SJSA1 (cell line): ENCODE measurements around the gene HSPB9. TPM values are rescaled to one million over a fixed set of nuclear protein-coding genes. Genes with fewer than 3 reads are reported as not detected.

Experiments
- DNase-seq, 2 experiments: peaks; one replicate each; pipeline ENCODE4 v3.0.0-alpha.2; 2015 to 2020; ENCODE audit warnings: low spot score in 2 of 2, low read depth in 1 of 2
- H3K27ac ChIP-seq: fragments of 250-450 bp; sonication (Bioruptor Pico); 2 replicates; pipeline ENCODE4 v1.5.1; 2020; ENCODE audit warnings: mild to moderate bottlenecking, moderate library complexity
- H3K27me3 ChIP-seq: fragments of 250-450 bp; sonication (Bioruptor Pico); replicated peaks from 2 replicates; pipeline ENCODE4 v1.5.1; 2020; ENCODE audit warnings: mild to moderate bottlenecking, moderate library complexity
- H3K36me3 ChIP-seq: fragments of 250-450 bp; sonication (Bioruptor Pico); 2 replicates; pipeline ENCODE4 v1.5.1; 2020; ENCODE audit warnings: mild to moderate bottlenecking
- H3K4me1 ChIP-seq: fragments of 250-450 bp; sonication (Bioruptor Pico); replicated peaks from 2 replicates; pipeline ENCODE4 v1.6.1; 2021; ENCODE audit warnings: mild to moderate bottlenecking
- H3K4me3 ChIP-seq: fragments of 250-450 bp; sonication (Bioruptor Pico); 2 replicates; pipeline ENCODE4 v1.5.1; 2020; ENCODE audit warnings: mild to moderate bottlenecking
- H3K9me3 ChIP-seq: fragments of 250-450 bp; sonication (Bioruptor Pico); replicated peaks from 2 replicates; pipeline ENCODE4 v1.5.1; 2020; ENCODE audit warnings: mild to moderate bottlenecking
- total RNA-seq: library from RNA; depleted of rRNA; stranded (reverse); fragments of >200 nt; shearing (Covaris generic); gene quantifications from 2 replicates; pipeline ENCODE4 v1.2.3, GENCODE V29; 2014; rRNA removed

The HSPB9 gene
- total RNA-seq, 1 experiment from 2014 or later = not detected

DNA sequence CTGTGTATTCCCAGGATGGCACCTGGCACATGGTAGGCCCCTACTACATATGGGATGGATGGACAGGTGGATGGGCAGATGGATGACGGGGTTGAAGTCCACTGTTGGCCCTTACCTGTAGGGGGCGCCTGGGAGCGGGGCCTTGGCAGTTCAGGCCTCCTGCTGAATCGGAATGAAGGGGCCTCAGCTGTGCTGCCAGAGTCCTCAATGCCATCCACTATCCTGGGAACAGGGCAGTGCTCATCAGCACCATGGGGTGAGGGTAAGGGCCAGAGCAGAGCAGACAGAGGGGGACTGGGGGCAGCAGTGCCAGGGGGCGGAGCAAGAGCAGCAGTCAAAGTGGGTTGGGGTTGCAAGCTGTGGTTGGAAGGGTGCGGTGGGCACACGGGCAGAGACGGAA is 40.5 kb downstream of the HSPB9 start:
- H3K36me3 ChIP-seq = no peaks in the 10 kb centered on the region
- no peak overlapping the region for H3K4me3 ChIP-seq
- no peaks in the 10 kb centered on the region for H3K9me3 ChIP-seq
- no peaks in the 10 kb centered on the region for H3K4me1 ChIP-seq
- no peak overlapping the region for H3K27ac ChIP-seq
- H3K27me3 ChIP-seq = no peaks in the 10 kb centered on the region
- no peak for DNase-seq

DNA sequence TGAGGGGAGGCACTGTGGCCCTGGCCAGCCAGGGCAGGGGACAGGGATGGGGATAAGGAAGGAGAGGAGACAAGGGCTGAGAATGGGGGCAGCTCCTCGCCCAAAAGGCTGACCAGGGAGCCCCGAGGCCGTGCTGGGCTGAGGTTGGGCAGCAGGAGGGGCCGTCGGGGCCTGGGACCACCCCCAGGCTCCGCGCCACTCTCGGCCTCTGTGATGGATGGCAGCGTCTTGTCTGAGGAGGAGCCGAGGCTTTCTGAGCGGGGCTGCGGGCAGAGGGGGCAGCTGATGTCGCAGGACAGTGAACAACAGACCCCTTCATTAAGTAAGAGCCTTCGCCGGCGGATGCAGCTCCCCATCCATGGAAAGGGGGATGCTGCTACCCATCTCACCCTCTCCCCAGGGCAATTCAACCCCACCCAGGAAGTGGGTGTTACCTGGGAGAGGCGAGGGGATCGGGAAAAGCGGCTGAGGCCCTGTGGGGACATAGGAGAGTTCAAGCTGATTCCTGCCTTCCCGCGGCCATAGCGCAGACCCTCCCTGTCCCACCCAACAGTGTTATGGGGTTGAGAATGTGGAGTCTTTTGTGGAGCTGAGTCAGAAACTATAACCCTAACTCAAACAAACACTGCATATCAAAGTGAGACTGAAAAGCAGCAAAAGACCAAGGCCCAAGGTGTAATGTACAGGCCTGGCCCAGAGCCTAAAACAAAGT is 41.2 kb downstream of the HSPB9 start:
- no peak overlapping the region for H3K27ac ChIP-seq
- H3K9me3 ChIP-seq = no peaks in the 10 kb centered on the region
- DNase-seq = no peak
- no peak overlapping the region for H3K4me3 ChIP-seq
- H3K36me3 ChIP-seq = no peaks in the 10 kb centered on the region
- H3K27me3 ChIP-seq = no peaks in the 10 kb centered on the region
- no peaks in the 10 kb centered on the region for H3K4me1 ChIP-seq

DNA sequence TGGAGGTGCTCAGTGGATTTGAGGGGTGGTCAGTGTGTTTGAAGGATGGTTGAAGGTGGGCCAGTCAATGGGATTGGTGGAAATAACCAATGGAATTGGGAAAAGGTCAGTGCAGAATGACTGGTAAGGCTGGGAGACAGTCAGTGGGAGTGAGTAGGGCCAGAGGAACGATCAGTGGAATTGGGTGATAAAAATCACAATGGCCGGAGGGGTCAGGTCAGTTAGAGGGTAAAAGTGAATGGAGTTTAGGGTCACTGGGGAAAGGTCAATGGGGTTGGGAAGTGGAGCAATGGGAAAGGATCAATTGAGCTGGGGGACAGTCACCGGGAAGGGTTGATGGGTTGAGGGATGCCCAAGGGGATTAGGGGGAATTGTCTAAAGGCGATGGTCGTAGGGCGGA is 43.1 kb downstream of the HSPB9 start:
- Histone ChIP-seq H3K9me3 (no peaks in the 10 kb centered on the region), H3K4me1 (no peaks in the 10 kb centered on the region), H3K36me3 (no peaks in the 10 kb centered on the region), H3K4me3 (no peak overlapping the region), H3K27me3 (peaks cover 6% of the 10 kb centered on the region; the same call in 1 of the 2 replicates), H3K27ac (no peak overlapping the region)
- no peak for DNase-seq

DNA sequence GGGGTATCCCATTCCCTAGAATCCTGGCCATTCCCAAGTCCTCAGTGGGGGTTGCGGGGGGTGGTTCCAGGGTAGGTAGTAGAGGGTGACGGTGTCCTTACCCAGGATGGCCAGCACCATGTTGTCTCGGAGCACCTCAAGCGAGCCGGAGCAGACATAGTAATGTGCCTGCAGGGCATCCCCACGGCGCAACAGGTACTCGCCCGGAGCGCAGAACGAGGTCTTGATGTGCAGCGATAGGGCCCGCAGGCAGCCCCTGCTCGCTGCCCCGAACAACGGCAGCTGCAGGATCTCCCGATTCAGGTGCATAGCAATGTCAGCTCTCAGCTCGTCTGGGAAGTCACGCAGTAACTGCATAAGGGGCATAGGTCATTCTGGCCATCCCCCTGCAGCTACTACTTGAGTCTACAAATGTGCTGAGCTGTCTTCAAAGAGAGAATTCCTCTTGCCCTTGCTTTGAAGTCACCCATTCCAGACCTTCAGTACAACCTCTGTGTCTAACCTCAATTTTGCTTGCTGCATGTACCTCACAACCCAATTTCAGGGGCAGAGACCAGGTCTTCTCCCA is 43.7 kb downstream of the HSPB9 start:
- Histone ChIP-seq H3K4me1 (no peaks in the 10 kb centered on the region), H3K9me3 (no peaks in the 10 kb centered on the region), H3K27me3 (peaks cover 11% of the 10 kb centered on the region; the same call in 1 of the 2 replicates), H3K36me3 (no peaks in the 10 kb centered on the region), H3K27ac (no peak overlapping the region), H3K4me3 (no peak overlapping the region)
- DNase-seq = no peak

DNA sequence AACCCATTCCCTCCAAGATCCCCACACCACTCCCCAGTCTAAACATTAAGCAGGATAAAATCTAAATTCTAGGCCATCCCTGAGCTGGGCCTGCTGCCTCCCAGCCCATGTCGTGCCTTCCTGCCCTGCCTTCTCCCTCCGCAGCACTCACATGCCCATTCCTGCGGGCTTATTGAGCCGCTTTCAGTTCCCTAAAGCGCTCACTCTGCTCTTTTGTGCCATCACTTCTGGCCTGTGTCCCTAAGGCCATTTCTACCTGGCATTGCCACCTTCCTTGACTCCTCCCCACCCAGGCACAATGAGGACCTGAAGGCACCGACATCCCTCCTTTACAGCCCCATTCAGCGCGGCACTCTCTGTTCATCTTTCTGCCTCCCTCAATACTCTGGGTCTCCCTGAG is 45.2 kb downstream of the HSPB9 start:
- H3K9me3 ChIP-seq = no peaks in the 10 kb centered on the region
- no peak overlapping the region for H3K27ac ChIP-seq
- no peaks in the 10 kb centered on the region for H3K36me3 ChIP-seq
- no peak for DNase-seq
- H3K27me3 ChIP-seq = peaks cover 11% of the 10 kb centered on the region; the same call in 1 of the 2 replicates
- no peaks in the 10 kb centered on the region for H3K4me1 ChIP-seq
- no peak overlapping the region for H3K4me3 ChIP-seq

DNA sequence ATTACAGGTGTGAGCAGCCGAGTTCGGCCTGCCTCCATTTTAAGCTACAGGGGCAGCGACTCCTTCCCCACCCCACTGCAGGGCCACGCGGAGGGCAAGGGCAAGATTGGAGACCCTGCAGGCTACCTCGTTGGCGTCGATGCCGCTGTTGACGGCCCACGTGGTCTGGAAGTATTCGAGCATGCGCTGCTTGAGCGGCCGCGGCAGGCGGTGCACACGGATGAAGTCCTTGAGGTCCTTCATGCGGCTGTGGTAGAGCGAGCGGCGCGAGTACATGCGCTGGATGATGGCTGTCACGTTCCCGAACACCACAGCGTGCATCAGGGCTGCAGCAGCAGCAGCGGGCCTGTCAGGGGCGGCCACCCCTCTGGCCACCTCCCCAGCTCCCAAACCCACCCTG is 46.7 kb downstream of the HSPB9 start:
- no peak overlapping the region for H3K4me3 ChIP-seq

DNA sequence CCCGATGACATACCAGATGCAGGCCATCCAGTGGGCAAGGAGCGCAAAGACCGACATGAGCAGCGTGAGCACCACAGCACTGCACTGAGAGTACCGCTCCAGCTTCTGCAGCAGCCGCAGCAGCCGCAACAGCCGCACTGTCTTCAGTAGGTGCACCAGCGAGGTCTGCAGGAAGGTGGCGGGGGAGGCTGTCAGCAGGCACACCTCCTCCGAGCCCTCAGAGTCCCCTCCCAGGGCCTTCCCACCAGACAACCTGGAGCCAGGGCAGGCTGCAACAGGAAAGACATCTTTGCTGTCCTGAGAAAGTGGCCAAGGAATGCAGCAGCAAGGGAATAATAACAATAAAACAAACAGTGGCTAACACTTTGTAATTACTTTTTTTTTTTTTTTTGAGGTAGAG is 49.2 kb downstream of the HSPB9 start:
- Histone ChIP-seq H3K27me3 (peaks cover 19% of the 10 kb centered on the region; the same call in 1 of the 2 replicates), H3K27ac (no peak overlapping the region), H3K36me3 (no peaks in the 10 kb centered on the region), H3K4me1 (no peaks in the 10 kb centered on the region), H3K9me3 (no peaks in the 10 kb centered on the region), H3K4me3 (no peak overlapping the region)
- no peak for DNase-seq

More for the DNA sequence above, 46.7 kb downstream of the HSPB9 start:
- Histone ChIP-seq H3K27ac (no peak overlapping the region), H3K9me3 (no peaks in the 10 kb centered on the region), H3K36me3 (no peaks in the 10 kb centered on the region), H3K4me1 (no peaks in the 10 kb centered on the region), H3K27me3 (peaks cover 11% of the 10 kb centered on the region; the same call in 1 of the 2 replicates)
- no peak for DNase-seq

Other genes starting within 250 kb of the HSPB9 start
- gene ACLY, start 203.9 kb upstream of the HSPB9 start, total RNA-seq = 77.0 and 122 TPM in 2 replicates
- gene ODAD4, start 192.2 kb upstream of the HSPB9 start, total RNA-seq = not detected in 2 replicates
- 45.7 and 47.1 TPM in 2 replicates for gene CNP, start 156.0 kb upstream of the HSPB9 start, total RNA-seq
- gene DNAJC7, start 105.4 kb upstream of the HSPB9 start, total RNA-seq = 80.6 and 97.7 TPM in 2 replicates
- 50.2 and 63.1 TPM in 2 replicates for gene NKIRAS2, start 102.7 kb upstream of the HSPB9 start, total RNA-seq
- 0.18 and 1.2 TPM in 2 replicates for gene C17orf113, start 72.2 kb upstream of the HSPB9 start, total RNA-seq
- not detected in 2 replicates for gene ZNF385C, start 24.3 kb upstream of the HSPB9 start, total RNA-seq
- 0.85 and 1.4 TPM in 2 replicates for gene DHX58, start 10.1 kb upstream of the HSPB9 start, total RNA-seq
- gene KAT2A, start 1.4 kb upstream of the HSPB9 start, total RNA-seq = 7.5 and 12.8 TPM in 2 replicates
- 50.7 and 108 TPM in 2 replicates for gene RAB5C, start 32.2 kb downstream of the HSPB9 start, total RNA-seq
- not detected in 2 replicates for gene KCNH4, start 58.3 kb downstream of the HSPB9 start, total RNA-seq
- not detected in 2 replicates for gene HCRT, start 62.6 kb downstream of the HSPB9 start, total RNA-seq
- 8.1 and 13.2 TPM in 2 replicates for gene GHDC, start 71.7 kb downstream of the HSPB9 start, total RNA-seq
- gene STAT5B, start 153.6 kb downstream of the HSPB9 start, total RNA-seq = 22.1 and 36.0 TPM in 2 replicates
- gene STAT5A, start 165.7 kb downstream of the HSPB9 start, total RNA-seq = 4.6 and 4.8 TPM in 2 replicates